NCI-H526 (cell line): ENCODE measurements around the gene GARIN6.
"Not testable (repeated sequence)": the region's sequence is repeated elsewhere in the genome, so short reads cannot be mapped to it uniquely, and the experiment has no call there.

Experiments used
- DNase-seq, 2 experiments: peaks; one replicate each; lab custom pipeline; 2025; lab: John Stamatoyannopoulos, UW

GARIN6 gene

GRCh38 chr12:99647453-99647852 is at the start of gene GARIN6:
TSS of gene GARIN6 (plus strand) at chr12:99647753. CDS start at chr12:99648175, 422 bp downstream.
- no peak for DNase-seq

DNA sequence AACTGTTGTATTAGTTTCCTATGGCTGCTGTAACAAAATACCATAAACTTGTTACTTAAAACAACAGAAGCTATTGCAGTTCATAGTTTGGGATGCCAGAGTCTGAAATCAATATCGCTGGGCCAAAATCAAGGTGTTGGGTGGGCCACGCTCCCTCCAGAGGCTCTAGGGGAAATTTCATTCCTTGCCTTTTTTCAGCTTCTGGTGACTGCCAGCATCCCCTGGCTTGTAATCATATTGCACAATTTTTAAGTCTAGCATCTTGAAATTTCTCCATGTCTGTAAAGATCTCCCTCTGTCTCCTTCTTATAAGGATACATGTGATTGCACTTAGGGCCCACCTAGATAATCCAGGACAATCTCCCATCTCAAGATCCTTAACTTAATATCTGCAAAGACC is 48.8 kb upstream of the GARIN6 start:
- DNase-seq = no peak

GRCh38 chr12:99600388-99600787 is 47.2 kb upstream of the GARIN6 start:
- peak; percentile 68 to 69 for DNase-seq

GRCh38 chr12:99609455-99610181 is 37.9 kb upstream of the GARIN6 start:
- DNase-seq = no peak

- DNase-seq = no peak
Observed at GRCh38 chr12:99611117-99611516, 36.4 kb upstream of the GARIN6 start.

DNA sequence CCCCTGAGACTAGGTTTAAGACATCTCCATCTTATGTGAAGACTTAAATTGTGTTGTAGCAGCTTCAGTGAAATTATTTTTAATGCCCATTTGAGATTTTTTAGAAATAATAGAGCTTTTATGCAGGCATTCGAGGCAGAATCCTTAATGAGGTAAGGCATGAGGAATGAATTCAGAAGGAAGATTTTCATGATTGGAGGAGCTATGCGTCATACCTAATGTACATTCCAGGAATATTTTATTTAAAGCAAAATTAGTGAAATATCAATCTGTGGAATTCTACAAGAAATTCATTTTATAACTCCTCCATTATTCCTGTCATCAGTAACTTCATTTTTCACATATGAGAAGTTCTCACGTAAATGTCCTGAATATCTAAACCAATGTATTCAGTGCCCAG is 36.0 kb upstream of the GARIN6 start:
- DNase-seq = no peak

GRCh38 chr12:99618657-99619056 is 28.9 kb upstream of the GARIN6 start:
- no peak for DNase-seq

DNA sequence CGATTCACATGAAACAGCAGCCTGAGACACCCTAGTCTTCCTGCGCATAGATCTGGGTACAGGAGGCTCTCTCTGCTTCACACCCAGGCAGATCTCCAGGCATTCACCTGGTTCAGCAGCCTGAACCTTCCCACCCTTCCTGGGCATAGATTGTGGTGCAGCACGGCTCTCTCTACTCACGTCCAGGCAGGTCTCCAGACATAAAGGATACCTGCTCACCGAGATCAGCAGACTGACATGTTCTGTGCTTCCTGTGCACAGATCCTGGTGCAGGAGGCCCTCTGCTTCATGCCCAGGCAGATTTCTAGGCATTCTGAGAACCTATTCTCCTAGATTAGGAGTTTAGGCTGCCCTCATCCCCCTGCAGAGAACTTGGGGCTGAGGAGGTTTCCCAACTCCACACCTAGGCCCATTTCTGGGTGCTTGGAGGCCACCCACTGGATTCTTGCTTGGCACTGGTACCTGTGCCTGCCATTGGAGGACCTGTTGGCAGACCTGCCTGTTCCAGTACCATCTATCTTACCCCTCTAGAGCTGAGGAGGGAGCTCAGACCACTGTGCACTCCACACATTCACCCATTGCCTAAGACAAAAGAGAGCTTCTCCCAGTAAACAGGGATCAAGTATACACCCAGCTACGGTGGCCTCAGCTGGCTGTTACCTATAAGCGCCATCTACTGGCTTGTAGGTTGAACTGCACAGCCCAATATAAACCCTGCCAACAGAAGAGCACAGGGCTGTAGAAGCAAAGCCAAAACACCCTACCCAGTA is 28.0 kb upstream of the GARIN6 start:
- DNase-seq = peak; percentile 2 to 59

DNA sequence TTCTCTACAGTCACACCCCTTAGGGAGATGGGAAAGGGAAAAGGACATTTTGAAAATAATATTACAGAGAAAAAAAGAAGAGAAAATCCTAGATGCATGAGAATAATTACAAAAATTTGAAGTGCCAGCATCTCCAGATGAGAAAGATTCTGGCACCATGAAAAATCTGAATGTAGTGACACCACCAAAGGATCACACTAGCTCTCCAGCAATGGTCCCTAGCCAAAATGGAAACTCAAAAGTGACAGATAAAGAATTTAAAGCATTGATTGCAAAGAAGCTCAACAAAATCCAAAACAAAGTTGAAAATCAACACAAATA is 27.4 kb upstream of the GARIN6 start:
- DNase-seq = no peak

GRCh38 chr12:99624591-99624990 is 23.0 kb upstream of the GARIN6 start:
- not testable (repeated sequence) for DNase-seq

DNA sequence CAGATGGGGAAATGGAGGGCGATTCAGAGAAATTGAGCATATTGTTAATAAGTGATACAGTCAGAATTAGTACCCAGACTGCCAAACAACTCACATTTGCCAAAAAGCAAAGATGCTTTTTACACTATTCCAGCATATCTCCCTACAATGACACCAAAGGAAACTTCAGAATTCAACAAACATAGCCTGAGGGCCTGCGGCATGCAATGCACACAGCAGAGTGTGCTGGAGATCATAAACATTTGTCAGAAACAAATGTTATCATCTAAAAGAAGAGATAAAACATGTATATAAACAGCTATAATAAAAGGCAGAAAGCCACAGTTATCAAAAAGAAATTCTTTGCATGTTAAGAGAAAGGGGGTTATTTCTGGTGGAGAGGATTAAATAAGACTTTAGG is 20.1 kb upstream of the GARIN6 start:
- no peak for DNase-seq

DNA sequence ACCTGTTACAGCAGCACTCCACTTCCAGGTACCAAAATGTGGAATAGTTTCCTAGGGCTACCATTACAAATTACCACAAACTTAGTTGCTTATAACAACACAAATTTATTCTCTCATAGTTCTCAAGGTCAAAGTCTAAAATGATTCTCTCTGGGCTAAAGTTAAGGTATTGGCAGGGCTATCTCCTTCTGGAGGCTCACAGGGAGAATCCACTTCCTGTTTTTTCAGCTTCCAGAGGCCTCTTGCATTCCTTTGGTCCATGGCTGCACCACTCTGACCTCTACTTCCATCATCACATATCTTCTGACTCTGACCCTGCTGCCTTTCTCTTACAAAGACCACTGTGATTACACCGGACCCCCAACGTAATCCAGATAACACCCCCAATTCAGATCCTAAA is 2.9 kb upstream of the GARIN6 start:
- DNase-seq = no peak

DNA sequence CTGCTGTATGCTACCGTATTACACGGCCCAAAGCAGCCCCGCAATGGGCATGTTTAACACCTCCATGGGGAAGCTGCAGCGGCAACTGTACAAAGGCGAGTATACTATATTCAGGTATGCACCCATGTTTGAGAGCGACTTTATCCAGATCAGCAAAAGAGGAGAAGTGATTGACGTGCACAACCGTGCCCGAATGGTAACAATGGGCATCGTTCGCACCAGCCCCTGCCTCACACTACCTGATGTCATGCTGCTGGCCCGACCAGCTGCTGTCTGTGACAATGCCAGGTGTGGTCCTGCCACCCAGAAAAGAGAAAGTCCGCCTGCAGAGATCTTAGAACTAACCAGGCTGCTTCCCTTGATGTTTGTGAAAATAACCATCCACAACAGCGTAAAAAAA is 630 bp downstream of the GARIN6 start:
- DNase-seq = no peak

- no peak for DNase-seq
Observed at GRCh38 chr12:99649551-99649950, 2.0 kb downstream of the GARIN6 start.

GRCh38 chr12:99658671-99659349 is 11.3 kb downstream of the GARIN6 start:
- DNase-seq = peak in 1 of 2 experiments; percentile 19

DNA sequence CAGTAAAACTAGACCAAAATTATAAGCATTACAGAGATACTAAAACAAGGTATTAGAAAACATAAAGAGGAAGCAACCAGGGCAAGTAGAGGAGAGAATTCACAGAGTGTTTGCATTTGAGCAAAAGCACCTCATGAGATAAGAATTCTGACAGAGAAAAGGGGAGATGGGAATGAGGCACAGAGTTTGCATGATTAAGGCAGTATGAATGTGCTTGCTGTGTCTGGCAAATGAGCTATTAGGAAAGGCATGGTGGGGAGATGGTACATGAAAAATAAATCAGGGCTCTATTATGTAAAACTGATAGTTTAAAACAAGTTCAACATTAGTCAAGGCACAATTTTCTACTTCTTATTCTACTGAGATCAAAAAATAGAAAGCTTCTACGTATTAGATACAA is 23.1 kb downstream of the GARIN6 start:
- DNase-seq = no peak

DNA sequence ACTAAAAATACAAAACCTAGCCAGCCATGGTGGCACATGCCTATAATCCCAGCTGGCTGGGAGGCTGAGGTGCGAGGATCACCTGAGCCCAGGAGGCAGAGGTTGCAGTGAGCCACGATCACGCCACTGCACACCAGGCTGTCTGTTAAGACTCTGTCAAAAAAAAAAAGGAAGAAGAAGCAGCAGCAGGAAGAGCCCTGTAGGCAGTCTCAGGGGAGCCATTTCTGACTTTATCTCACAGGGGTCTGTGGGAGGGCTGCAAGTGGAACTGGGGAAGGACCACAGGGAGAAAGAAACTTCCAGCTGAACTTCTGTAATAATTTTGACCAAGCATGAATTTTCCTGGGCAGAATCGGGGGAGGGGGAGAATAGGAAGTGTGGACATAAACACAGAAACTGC is 32.7 kb downstream of the GARIN6 start:
- DNase-seq = no peak

DNA sequence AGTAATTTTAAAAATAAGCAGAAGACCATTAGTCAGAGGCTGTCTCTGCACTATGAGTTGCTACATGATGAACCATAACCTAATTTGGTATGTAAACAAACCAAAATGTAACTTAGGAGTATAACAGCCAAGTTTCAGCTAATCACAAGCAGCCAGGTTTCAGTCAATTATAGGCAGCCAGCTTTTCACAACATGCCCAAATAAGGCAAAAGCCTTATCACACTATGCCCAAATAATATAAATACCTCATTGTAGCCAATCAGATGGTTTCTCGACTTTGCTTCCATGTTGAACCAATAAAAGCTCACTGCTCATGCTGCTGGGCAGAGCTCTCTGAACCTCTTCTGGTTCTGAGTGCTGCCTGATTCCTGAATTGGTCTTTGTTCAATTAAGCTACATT is 38.6 kb downstream of the GARIN6 start:
- no peak for DNase-seq

DNA sequence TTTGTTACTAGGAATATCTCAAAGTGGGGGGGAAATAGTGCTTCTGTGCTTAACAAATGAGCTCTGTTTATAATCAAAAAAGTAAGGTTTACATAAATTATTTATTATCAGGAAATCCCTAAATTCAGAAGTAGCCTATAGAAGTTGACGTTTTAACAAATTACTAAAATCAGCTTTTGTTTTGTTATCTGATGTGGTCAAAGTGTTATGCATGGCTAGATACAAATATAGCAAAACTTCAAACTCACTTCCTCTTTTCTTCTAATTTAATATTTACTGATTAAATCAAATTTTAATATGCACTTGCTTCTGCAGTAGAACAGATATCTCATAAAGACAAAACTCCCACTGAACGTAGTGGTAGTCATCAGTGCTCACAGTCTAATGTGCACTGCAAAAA is 47.5 kb downstream of the GARIN6 start:
- DNase-seq = no peak
